ENCODE results near the gene SOCS2. TPM values are rescaled to one million over a fixed set of nuclear protein-coding genes. Genes with fewer than 3 reads are reported as not detected.

Gene SOCS2
- total and polyA plus RNA-seq, 2 of the 13 experiments (the other 11 are each of a cell fraction or from before 2014, with no cell fraction given) = 0.62 to 1.5 TPM

GRCh38 chr12:93563807-93564538, 8.5 kb upstream of the SOCS2 start (continued):
- TF ChIP-seq, protein P1, sequence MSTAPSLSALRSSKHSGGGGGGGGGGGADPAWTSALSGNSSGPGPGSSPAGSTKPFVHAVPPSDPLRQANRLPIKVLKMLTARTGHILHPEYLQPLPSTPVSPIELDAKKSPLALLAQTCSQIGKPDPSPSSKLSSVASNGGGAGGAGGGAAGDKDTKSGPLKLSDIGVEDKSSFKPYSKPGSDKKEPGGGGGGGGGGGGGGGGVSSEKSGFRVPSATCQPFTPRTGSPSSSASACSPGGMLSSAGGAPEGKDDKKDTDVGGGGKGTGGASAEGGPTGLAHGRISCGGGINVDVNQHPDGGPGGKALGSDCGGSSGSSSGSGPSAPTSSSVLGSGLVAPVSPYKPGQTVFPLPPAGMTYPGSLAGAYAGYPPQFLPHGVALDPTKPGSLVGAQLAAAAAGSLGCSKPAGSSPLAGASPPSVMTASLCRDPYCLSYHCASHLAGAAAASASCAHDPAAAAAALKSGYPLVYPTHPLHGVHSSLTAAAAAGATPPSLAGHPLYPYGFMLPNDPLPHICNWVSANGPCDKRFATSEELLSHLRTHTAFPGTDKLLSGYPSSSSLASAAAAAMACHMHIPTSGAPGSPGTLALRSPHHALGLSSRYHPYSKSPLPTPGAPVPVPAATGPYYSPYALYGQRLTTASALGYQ (CRISPR knock-in tag; IDR thresholded peaks at IDR 0.05) = peak; percentile 91
- TF ChIP-seq ZNF570 (CRISPR knock-in tag; IDR thresholded peaks at IDR 0.05; ENCODE audit: borderline replicate concordance) (no peak), ZNF205 (CRISPR knock-in tag; IDR thresholded peaks at IDR 0.05) (peak; percentile 79), SOX13 (IDR thresholded peaks at IDR 0.05) (peak; percentile 85), SOX13 (CRISPR knock-in tag; conservative IDR thresholded peaks at IDR 0.05 in 1 of 2, IDR thresholded peaks at IDR 0.05 in 1 of 2) (peak in 1 of 2 experiments; percentile 96; a peak in 2 of 4 replicates), HNF4G (IDR thresholded peaks at IDR 0.05; ENCODE audit: borderline replicate concordance, low read depth, low read length) (peak; percentile 74), HNF4G (CRISPR knock-in tag; IDR thresholded peaks at IDR 0.05; ENCODE audit: borderline replicate concordance, low read depth) (peak; percentile 59; the same call in 1 of the 2 replicates), ADNP (CRISPR knock-in tag; IDR thresholded peaks at IDR 0.05) (no peak), MXI1 (IDR thresholded peaks at IDR 0.05; ENCODE audit: borderline replicate concordance, low read depth, low read length) (no peak; the same call in 2 of the 3 replicates), CSRNP2 (CRISPR knock-in tag; conservative IDR thresholded peaks at IDR 0.05; ENCODE audit: low read depth) (no peak), ETV6 (CRISPR knock-in tag; conservative IDR thresholded peaks at IDR 0.05) (no peak; the same call in 1 of the 2 replicates), STAG1 (CRISPR knock-in tag; IDR thresholded peaks at IDR 0.05) (peak; percentile 32; the same call in 1 of the 2 replicates), SIX4 (CRISPR knock-in tag; IDR thresholded peaks at IDR 0.05) (peak; percentile 71), KAT7 (CRISPR knock-in tag; IDR thresholded peaks at IDR 0.05; ENCODE audit: borderline replicate concordance) (peak; percentile 76; the same call in 1 of the 2 replicates), ZNF678 (CRISPR knock-in tag; IDR thresholded peaks at IDR 0.05) (no peak), REST (IDR thresholded peaks at IDR 0.05; ENCODE audit: borderline replicate concordance in 1 of 2, low read depth in 1 of 2, low read length in 2 of 2) (peak in 1 of 2 experiments; percentile 62; a peak in 1 of 4 replicates), SOX5 (CRISPR knock-in tag; IDR thresholded peaks at IDR 0.05; ENCODE audit: borderline replicate concordance) (peak; percentile 94), SPEN (CRISPR knock-in tag; IDR thresholded peaks at IDR 0.05; ENCODE audit: low read depth) (no peak)
- TF ChIP-seq, protein P2, sequence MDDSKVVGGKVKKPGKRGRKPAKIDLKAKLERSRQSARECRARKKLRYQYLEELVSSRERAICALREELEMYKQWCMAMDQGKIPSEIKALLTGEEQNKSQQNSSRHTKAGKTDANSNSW (CRISPR knock-in tag; IDR thresholded peaks at IDR 0.05; ENCODE audit: borderline replicate concordance) = no peak
- TF ChIP-seq, protein P3, sequence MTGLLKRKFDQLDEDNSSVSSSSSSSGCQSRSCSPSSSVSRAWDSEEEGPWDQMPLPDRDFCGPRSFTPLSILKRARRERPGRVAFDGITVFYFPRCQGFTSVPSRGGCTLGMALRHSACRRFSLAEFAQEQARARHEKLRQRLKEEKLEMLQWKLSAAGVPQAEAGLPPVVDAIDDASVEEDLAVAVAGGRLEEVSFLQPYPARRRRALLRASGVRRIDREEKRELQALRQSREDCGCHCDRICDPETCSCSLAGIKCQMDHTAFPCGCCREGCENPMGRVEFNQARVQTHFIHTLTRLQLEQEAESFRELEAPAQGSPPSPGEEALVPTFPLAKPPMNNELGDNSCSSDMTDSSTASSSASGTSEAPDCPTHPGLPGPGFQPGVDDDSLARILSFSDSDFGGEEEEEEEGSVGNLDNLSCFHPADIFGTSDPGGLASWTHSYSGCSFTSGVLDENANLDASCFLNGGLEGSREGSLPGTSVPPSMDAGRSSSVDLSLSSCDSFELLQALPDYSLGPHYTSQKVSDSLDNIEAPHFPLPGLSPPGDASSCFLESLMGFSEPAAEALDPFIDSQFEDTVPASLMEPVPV (CRISPR knock-in tag; IDR thresholded peaks at IDR 0.05) = peak; percentile 83
